ENCODE data around the gene RBM42. TPM values are rescaled to one million over a fixed set of nuclear protein-coding genes. Genes with fewer than 3 reads are reported as not detected.

The RBM42 gene
- total and polyA plus RNA-seq, 2 of the 13 experiments (the other 11 are each of a cell fraction or from before 2014, with no cell fraction given): 27.2 to 55.3 TPM

DNA sequence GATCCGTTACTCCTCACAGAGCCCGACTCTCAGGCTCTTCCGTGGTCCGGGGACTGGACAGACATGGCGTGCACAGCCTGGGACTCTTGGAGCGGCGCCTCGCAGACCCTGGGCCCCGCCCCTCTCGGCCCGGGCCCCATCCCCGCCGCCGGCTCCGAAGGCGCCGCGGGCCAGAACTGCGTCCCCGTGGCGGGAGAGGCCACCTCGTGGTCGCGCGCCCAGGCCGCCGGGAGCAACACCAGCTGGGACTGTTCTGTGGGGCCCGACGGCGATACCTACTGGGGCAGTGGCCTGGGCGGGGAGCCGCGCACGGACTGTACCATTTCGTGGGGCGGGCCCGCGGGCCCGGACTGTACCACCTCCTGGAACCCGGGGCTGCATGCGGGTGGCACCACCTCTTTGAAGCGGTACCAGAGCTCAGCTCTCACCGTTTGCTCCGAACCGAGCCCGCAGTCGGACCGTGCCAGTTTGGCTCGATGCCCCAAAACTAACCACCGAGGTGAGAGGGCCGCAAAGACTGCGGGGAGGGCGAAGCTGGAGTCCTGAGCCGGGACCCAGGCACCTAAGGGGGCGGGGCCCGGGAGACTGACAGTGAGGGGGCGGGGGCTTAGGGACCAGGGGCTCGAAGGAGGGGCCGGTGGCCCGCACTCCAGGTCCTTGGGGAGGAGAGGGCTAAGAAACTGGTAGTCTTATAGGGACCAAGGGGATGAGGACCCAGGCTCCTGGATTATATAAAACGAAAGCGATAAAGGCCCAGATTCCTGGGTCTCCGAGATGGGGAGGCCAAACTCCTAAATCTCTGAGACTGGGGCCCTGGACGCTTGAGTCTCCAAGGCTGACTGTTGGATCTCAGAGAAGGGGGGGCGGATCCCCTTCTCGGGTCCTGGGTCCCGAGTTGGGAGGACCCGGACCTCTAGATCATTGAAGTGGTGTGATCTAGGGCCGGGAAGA, 14.7 kb downstream of the RBM42 start (continued):
- TF ChIP-seq ZNF501 (CRISPR knock-in tag; IDR thresholded peaks at IDR 0.05) (no peak), TBX2 (CRISPR knock-in tag; IDR thresholded peaks at IDR 0.05; ENCODE audit: borderline replicate concordance) (peak; percentile 43; the same call in 1 of the 2 replicates), KAT8 (CRISPR knock-in tag; IDR thresholded peaks at IDR 0.05) (peak; percentile 66), ZNF891 (CRISPR knock-in tag; IDR thresholded peaks at IDR 0.05) (peak; percentile 41; the same call in 1 of the 2 replicates), KLF6 (CRISPR knock-in tag; IDR thresholded peaks at IDR 0.05) (peak; percentile 60; the same call in 1 of the 2 replicates), ZBTB26 (CRISPR knock-in tag; IDR thresholded peaks at IDR 0.05; ENCODE audit: borderline replicate concordance) (peak; percentile 39; the same call in 1 of the 2 replicates), KAT2B (IDR thresholded peaks at IDR 0.05; ENCODE audit: borderline replicate concordance, low read depth, low read length) (no peak), PRDM10 (CRISPR knock-in tag; IDR thresholded peaks at IDR 0.05; ENCODE audit: low read depth) (peak; percentile 99), ZNF441 (CRISPR knock-in tag; IDR thresholded peaks at IDR 0.05; ENCODE audit: borderline replicate concordance) (0 out of 2 replicates have a peak, but pooled peaks have one; percentile 35), RARA (CRISPR knock-in tag; IDR thresholded peaks at IDR 0.05) (peak; percentile 29; the same call in 1 of the 2 replicates), TCF7L2 (IDR thresholded peaks at IDR 0.05; ENCODE audit: low read depth, low read length) (no peak), MBNL3 (CRISPR knock-in tag; conservative IDR thresholded peaks at IDR 0.05) (no peak), BRD4 (CRISPR knock-in tag; IDR thresholded peaks at IDR 0.05) (peak; percentile 78; the same call in 1 of the 2 replicates), ZNF333 (CRISPR knock-in tag; IDR thresholded peaks at IDR 0.05; ENCODE audit: borderline replicate concordance) (no peak), RXRA (CRISPR knock-in tag; IDR thresholded peaks at IDR 0.05) (peak; percentile 15; the same call in 1 of the 2 replicates), POLR2AphosphoS5 (IDR thresholded peaks at IDR 0.05; ENCODE audit: low read depth, low read length) (peak; percentile 77), ZNF263 (CRISPR knock-in tag; IDR thresholded peaks at IDR 0.05) (0 out of 2 replicates have a peak, but pooled peaks have one; percentile 58), ZFP36L1 (CRISPR knock-in tag; IDR thresholded peaks at IDR 0.05) (0 out of 2 replicates have a peak, but pooled peaks have one; percentile 61), NBN (conservative IDR thresholded peaks at IDR 0.05) (no peak), KLF15 (CRISPR knock-in tag; IDR thresholded peaks at IDR 0.05; ENCODE audit: borderline replicate concordance) (peak; percentile 77; the same call in 1 of the 2 replicates), FOXJ3 (CRISPR knock-in tag; IDR thresholded peaks at IDR 0.05; ENCODE audit: borderline replicate concordance) (no peak), ZNF143 (CRISPR knock-in tag; IDR thresholded peaks at IDR 0.05) (peak; percentile 70)
- TF ChIP-seq, protein P1, sequence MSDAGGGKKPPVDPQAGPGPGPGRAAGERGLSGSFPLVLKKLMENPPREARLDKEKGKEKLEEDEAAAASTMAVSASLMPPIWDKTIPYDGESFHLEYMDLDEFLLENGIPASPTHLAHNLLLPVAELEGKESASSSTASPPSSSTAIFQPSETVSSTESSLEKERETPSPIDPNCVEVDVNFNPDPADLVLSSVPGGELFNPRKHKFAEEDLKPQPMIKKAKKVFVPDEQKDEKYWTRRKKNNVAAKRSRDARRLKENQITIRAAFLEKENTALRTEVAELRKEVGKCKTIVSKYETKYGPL (CRISPR knock-in tag; IDR thresholded peaks at IDR 0.05): no peak
